GM23338 (cell line): ENCODE data around the gene EZH2. TPM values are rescaled to one million over a fixed set of nuclear protein-coding genes. Genes with fewer than 3 reads are reported as not detected.

Experiments
- ATAC-seq: fragments of 200-7000 bp; cut with Tn5 transposase; 3 replicates; pipeline ENCODE4 v1.9.1; 2020
- DNase-seq: peaks from one replicate; pipeline ENCODE4 v3.0.0-alpha.2; 2015; ENCODE audit warnings: low spot score
- H2AFZ ChIP-seq: fragments of 200-600 bp; sonication (generic); 2 replicates; pipeline ENCODE4 v1.8.0; 2016; ENCODE audit warnings: antibody characterized with exemption, mild to moderate bottlenecking, moderate library complexity
- H3F3A ChIP-seq: fragments of 200-600 bp; sonication (generic); replicated peaks from 2 replicates; pipeline ENCODE4 v1.8.0; 2017; ENCODE audit warnings: antibody characterized with exemption, mixed run types, low read depth
- H3K27ac ChIP-seq: fragments of 200-600 bp; sonication (generic); 2 replicates; pipeline ENCODE4 v1.6.1; 2016; ENCODE audit warnings: low read depth
- H3K27me3 ChIP-seq: fragments of 200-600 bp; sonication (generic); 2 replicates; pipeline ENCODE4 v1.8.0; 2016; ENCODE audit warnings: mild to moderate bottlenecking, mixed run types, moderate library complexity; ENCODE audit not compliant: insufficient read depth
- H3K36me3 ChIP-seq: fragments of 200-600 bp; sonication (generic); 2 replicates; pipeline ENCODE4 v1.8.0; 2016; ENCODE audit warnings: mild to moderate bottlenecking; ENCODE audit not compliant: insufficient read depth
- H3K4me1 ChIP-seq: fragments of 200-600 bp; sonication (generic); 2 replicates; pipeline ENCODE4 v1.8.0; 2016; ENCODE audit warnings: mild to moderate bottlenecking, moderate library complexity; ENCODE audit not compliant: insufficient read depth
- H3K4me2 ChIP-seq: fragments of 200-600 bp; sonication (generic); 2 replicates; pipeline ENCODE4 v1.7.1; 2017; ENCODE audit warnings: mixed run types
- H3K4me3 ChIP-seq: fragments of 200-600 bp; sonication (generic); 2 replicates; pipeline ENCODE4 v1.6.1; 2016; ENCODE audit warnings: mixed run types
- H3K79me2 ChIP-seq: fragments of 200-600 bp; sonication (generic); replicated peaks from 2 replicates; pipeline ENCODE4 v1.8.0; 2017; ENCODE audit warnings: mild to moderate bottlenecking; ENCODE audit not compliant: insufficient read depth
- H3K9me2 ChIP-seq: fragments of 200-600 bp; sonication (generic); 2 replicates; pipeline ENCODE4 v1.8.0; 2017; ENCODE audit not compliant: insufficient read depth
- H4K20me1 ChIP-seq: fragments of 200-600 bp; sonication (generic); replicated peaks from 2 replicates; pipeline ENCODE4 v1.8.0; 2017; ENCODE audit warnings: mild to moderate bottlenecking; ENCODE audit not compliant: insufficient read depth
- H3K27ac Mint-ChIP-seq: 2 replicates; pipeline ENCODE4 v1.8.0; 2020; ENCODE audit warnings: inconsistent platforms, mild to moderate bottlenecking, moderate library complexity, mixed read lengths
- H3K27me3 Mint-ChIP-seq: 3 replicates; pipeline ENCODE4 v1.8.0; 2022; ENCODE audit warnings: low read depth, mild to moderate bottlenecking, moderate library complexity, mixed read lengths, inconsistent platforms; ENCODE audit not compliant: insufficient read depth, poor library complexity
- H3K36me3 Mint-ChIP-seq: 3 replicates; pipeline ENCODE4 v1.8.0; 2021; ENCODE audit warnings: low read depth, mild to moderate bottlenecking, inconsistent platforms, moderate library complexity, mixed read lengths
- H3K4me1 Mint-ChIP-seq: 3 replicates; pipeline ENCODE4 v1.8.0; 2020; ENCODE audit warnings: mild to moderate bottlenecking, inconsistent platforms, mixed read lengths
- H3K4me3 Mint-ChIP-seq: 3 replicates; pipeline ENCODE4 v1.8.0; 2021; ENCODE audit warnings: moderate library complexity, mild to moderate bottlenecking, inconsistent platforms, mixed read lengths
- H3K9me3 Mint-ChIP-seq: 3 replicates; pipeline ENCODE4 v1.8.0; 2020; ENCODE audit warnings: moderate library complexity, mild to moderate bottlenecking, inconsistent platforms, mixed read lengths
- CREB1 ChIP-seq: fragments of 250-450 bp; sonication (Bioruptor Pico); IDR thresholded peaks from 2 replicates; pipeline ENCODE4 v1.5.0; 2020; ENCODE audit warnings: low read depth, mild to moderate bottlenecking, moderate library complexity
- EZH2phosphoT487 ChIP-seq: fragments of 200-600 bp; sonication (generic); IDR thresholded peaks from one replicate; pipeline ENCODE4 v1.8.1; 2018; ENCODE audit warnings: antibody characterized with exemption; ENCODE audit not compliant: unreplicated experiment
- JUNB ChIP-seq: IDR thresholded peaks from one replicate; pipeline ENCODE4 v1.6.1; 2016; ENCODE audit warnings: antibody characterized with exemption; ENCODE audit not compliant: unreplicated experiment
- NANOG ChIP-seq: IDR thresholded peaks from 2 replicates; pipeline ENCODE4 v1.6.1; 2016; ENCODE audit warnings: antibody characterized with exemption, borderline replicate concordance
- POLR2AphosphoS5 ChIP-seq: IDR thresholded peaks from 2 replicates; pipeline ENCODE4 v1.6.1; 2016; ENCODE audit warnings: antibody characterized with exemption, low read depth
- STAT1 ChIP-seq: IDR thresholded peaks from one replicate; pipeline ENCODE4 v1.6.1; 2016; ENCODE audit warnings: antibody characterized with exemption; ENCODE audit not compliant: unreplicated experiment
- ZNF114 ChIP-seq: fragments of 250-450 bp; sonication (Bioruptor Pico); IDR thresholded peaks from 2 replicates; pipeline ENCODE4 v1.5.0; 2020; ENCODE audit warnings: mild to moderate bottlenecking, moderate library complexity
- ZNF331 ChIP-seq: fragments of 250-450 bp; sonication (Bioruptor Pico); IDR thresholded peaks from 2 replicates; pipeline ENCODE4 v1.5.0; 2020; ENCODE audit warnings: low read depth, mild to moderate bottlenecking, moderate library complexity
- polyA plus RNA-seq: library from polyadenylated mRNA; unstranded; fragments of >200 nt; fragmentation: Nextera tagmentation; extraction: Ambion mirVana; gene quantifications from 2 replicates; pipeline ENCODE4 v1.2.1, GENCODE V29; 2016
- total RNA-seq: library from RNA; depleted of rRNA; stranded (reverse); fragments of >200 nt; shearing (Covaris generic); gene quantifications from 2 replicates; pipeline ENCODE4 v1.2.3, GENCODE V29; 2014
- TF ChIP-seq, protein P1 (sequence below): IDR thresholded peaks from one replicate; pipeline ENCODE4 v1.6.1; 2018; ENCODE audit warnings: antibody characterized with exemption; ENCODE audit not compliant: unreplicated experiment
- TF ChIP-seq, protein P2 (sequence below): IDR thresholded peaks from 2 replicates; pipeline ENCODE4 v1.6.1; 2016; ENCODE audit warnings: antibody characterized with exemption
- TF ChIP-seq, protein P3 (sequence below): fragments of 250-450 bp; sonication (Bioruptor Pico); IDR thresholded peaks from 2 replicates; pipeline ENCODE4 v1.5.0; 2020; ENCODE audit warnings: mild to moderate bottlenecking, moderate library complexity

EZH2 gene
- total and polyA plus RNA-seq, 2 experiments from 2014 or later = 33.9 to 38.6 TPM

DNA sequence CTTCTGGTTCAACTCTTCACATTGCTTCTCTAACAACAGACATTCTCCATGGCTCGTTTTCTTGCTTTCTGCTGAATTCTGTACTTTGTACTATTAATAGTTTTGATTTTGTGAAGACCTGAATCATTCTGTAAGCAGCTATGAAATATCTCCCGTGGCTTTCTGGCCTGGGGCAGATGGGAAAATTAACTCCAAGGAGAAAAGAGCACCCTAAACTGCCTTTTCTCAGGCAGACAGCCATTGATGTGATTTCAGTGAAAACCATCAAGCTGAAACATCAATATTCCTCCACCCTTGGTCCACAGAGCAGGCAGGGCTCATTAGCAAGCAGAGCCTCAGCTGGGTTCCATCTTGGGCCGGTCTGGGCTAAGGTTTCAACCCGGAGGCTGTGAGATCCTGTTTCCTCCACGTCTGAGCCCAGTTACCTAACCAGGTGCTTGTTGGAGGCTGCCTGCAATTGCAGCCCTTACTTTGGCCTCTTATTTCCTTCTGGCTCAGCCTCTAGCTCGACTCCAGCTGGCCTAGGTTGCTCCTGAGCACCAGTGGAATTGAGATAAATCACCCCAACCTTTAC is 21.1 kb upstream of the EZH2 start (continued):
- TF ChIP-seq, protein P1, sequence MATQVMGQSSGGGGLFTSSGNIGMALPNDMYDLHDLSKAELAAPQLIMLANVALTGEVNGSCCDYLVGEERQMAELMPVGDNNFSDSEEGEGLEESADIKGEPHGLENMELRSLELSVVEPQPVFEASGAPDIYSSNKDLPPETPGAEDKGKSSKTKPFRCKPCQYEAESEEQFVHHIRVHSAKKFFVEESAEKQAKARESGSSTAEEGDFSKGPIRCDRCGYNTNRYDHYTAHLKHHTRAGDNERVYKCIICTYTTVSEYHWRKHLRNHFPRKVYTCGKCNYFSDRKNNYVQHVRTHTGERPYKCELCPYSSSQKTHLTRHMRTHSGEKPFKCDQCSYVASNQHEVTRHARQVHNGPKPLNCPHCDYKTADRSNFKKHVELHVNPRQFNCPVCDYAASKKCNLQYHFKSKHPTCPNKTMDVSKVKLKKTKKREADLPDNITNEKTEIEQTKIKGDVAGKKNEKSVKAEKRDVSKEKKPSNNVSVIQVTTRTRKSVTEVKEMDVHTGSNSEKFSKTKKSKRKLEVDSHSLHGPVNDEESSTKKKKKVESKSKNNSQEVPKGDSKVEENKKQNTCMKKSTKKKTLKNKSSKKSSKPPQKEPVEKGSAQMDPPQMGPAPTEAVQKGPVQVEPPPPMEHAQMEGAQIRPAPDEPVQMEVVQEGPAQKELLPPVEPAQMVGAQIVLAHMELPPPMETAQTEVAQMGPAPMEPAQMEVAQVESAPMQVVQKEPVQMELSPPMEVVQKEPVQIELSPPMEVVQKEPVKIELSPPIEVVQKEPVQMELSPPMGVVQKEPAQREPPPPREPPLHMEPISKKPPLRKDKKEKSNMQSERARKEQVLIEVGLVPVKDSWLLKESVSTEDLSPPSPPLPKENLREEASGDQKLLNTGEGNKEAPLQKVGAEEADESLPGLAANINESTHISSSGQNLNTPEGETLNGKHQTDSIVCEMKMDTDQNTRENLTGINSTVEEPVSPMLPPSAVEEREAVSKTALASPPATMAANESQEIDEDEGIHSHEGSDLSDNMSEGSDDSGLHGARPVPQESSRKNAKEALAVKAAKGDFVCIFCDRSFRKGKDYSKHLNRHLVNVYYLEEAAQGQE = no peak
- TF ChIP-seq CREB1 (CRISPR knock-in tag) = no peak

DNA sequence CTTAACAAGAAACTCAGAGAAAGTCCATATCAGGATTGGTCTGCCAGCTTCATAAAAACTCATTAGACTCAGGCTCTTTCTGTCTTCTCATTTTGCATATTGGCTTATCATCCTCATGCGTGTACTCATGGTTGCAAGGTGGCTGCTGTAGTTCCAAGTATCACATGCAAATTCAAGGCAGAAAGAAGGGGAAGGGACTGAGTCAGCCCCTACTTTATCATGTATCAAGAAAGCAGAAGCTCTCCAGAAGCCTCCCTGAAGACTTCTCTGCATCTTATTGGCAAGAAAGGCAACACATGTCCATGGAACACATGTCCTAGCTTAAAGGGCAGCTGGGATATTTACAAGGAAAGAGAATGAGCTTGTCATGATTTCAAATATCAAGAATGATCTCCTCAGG is 19.4 kb upstream of the EZH2 start:
- Histone ChIP-seq H3K9me2 (no peaks in the 10 kb centered on the region), H3K4me2 (no peak overlapping the region), H3K79me2 (no peaks in the 10 kb centered on the region), H3K4me1 (peaks cover 8% of the 10 kb centered on the region; the same call in 1 of the 2 replicates), H3K36me3 (no peaks in the 10 kb centered on the region), H3K27me3 (no peaks in the 10 kb centered on the region), H4K20me1 (no peaks in the 10 kb centered on the region), H3K4me3 (no peak overlapping the region), H3K27ac (no peak overlapping the region), H3F3A (no peaks in the 10 kb centered on the region), H2AFZ (no peak overlapping the region; the same call in 1 of the 2 replicates)
- H3K9me3 Mint-ChIP-seq = no peaks in the 10 kb centered on the region
- ATAC-seq (no peak), DNase-seq (no peak)
- no peaks in the 10 kb centered on the region for H3K36me3 Mint-ChIP-seq
- no peak overlapping the region for H3K27ac Mint-ChIP-seq
- H3K4me3 Mint-ChIP-seq = no peak overlapping the region
- peaks cover 2% of the 10 kb centered on the region for H3K27me3 Mint-ChIP-seq
- peaks cover 21% of the 10 kb centered on the region for H3K4me1 Mint-ChIP-seq
- TF ChIP-seq EZH2phosphoT487 (no peak), ZNF114 (no peak), POLR2AphosphoS5 (no peak), ZNF331 (CRISPR knock-in tag) (no peak), CREB1 (CRISPR knock-in tag) (no peak), NANOG (no peak), STAT1 (no peak), JUNB (no peak)
- TF ChIP-seq, protein P2, sequence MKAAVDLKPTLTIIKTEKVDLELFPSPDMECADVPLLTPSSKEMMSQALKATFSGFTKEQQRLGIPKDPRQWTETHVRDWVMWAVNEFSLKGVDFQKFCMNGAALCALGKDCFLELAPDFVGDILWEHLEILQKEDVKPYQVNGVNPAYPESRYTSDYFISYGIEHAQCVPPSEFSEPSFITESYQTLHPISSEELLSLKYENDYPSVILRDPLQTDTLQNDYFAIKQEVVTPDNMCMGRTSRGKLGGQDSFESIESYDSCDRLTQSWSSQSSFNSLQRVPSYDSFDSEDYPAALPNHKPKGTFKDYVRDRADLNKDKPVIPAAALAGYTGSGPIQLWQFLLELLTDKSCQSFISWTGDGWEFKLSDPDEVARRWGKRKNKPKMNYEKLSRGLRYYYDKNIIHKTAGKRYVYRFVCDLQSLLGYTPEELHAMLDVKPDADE = no peak
- TF ChIP-seq, protein P1 = no peak
- TF ChIP-seq, protein P3, sequence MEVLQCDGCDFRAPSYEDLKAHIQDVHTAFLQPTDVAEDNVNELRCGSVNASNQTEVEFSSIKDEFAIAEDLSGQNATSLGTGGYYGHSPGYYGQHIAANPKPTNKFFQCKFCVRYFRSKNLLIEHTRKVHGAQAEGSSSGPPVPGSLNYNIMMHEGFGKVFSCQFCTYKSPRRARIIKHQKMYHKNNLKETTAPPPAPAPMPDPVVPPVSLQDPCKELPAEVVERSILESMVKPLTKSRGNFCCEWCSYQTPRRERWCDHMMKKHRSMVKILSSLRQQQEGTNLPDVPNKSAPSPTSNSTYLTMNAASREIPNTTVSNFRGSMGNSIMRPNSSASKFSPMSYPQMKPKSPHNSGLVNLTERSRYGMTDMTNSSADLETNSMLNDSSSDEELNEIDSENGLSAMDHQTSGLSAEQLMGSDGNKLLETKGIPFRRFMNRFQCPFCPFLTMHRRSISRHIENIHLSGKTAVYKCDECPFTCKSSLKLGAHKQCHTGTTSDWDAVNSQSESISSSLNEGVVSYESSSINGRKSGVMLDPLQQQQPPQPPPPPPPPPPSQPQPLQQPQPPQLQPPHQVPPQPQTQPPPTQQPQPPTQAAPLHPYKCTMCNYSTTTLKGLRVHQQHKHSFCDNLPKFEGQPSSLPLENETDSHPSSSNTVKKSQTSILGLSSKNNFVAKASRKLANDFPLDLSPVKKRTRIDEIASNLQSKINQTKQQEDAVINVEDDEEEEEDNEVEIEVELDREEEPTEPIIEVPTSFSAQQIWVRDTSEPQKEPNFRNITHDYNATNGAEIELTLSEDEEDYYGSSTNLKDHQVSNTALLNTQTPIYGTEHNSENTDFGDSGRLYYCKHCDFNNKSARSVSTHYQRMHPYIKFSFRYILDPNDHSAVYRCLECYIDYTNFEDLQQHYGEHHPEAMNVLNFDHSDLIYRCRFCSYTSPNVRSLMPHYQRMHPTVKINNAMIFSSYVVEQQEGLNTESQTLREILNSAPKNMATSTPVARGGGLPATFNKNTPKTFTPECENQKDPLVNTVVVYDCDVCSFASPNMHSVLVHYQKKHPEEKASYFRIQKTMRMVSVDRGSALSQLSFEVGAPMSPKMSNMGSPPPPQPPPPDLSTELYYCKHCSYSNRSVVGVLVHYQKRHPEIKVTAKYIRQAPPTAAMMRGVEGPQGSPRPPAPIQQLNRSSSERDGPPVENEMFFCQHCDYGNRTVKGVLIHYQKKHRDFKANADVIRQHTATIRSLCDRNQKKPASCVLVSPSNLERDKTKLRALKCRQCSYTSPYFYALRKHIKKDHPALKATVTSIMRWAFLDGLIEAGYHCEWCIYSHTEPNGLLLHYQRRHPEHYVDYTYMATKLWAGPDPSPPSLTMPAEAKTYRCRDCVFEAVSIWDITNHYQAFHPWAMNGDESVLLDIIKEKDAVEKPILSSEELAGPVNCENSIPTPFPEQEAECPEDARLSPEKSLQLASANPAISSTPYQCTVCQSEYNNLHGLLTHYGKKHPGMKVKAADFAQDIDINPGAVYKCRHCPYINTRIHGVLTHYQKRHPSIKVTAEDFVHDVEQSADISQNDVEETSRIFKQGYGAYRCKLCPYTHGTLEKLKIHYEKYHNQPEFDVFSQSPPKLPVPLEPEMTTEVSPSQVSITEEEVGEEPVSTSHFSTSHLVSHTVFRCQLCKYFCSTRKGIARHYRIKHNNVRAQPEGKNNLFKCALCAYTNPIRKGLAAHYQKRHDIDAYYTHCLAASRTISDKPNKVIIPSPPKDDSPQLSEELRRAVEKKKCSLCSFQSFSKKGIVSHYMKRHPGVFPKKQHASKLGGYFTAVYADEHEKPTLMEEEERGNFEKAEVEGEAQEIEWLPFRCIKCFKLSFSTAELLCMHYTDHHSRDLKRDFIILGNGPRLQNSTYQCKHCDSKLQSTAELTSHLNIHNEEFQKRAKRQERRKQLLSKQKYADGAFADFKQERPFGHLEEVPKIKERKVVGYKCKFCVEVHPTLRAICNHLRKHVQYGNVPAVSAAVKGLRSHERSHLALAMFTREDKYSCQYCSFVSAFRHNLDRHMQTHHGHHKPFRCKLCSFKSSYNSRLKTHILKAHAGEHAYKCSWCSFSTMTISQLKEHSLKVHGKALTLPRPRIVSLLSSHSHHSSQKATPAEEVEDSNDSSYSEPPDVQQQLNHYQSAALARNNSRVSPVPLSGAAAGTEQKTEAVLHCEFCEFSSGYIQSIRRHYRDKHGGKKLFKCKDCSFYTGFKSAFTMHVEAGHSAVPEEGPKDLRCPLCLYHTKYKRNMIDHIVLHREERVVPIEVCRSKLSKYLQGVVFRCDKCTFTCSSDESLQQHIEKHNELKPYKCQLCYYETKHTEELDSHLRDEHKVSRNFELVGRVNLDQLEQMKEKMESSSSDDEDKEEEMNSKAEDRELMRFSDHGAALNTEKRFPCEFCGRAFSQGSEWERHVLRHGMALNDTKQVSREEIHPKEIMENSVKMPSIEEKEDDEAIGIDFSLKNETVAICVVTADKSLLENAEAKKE (CRISPR knock-in tag) = no peak
